Gastroesophageal sphincter (tissue), 4 donors: ENCODE results near the gene NDRG2. TPM values are rescaled to one million over a fixed set of nuclear protein-coding genes. Genes with fewer than 3 reads are reported as not detected.

Experiments used
- ATAC-seq: fragments of 150-250 bp; one replicate; pipeline ENCODE4 v1.9.1; 2016; ENCODE audit warnings: mild to moderate bottlenecking, moderate library complexity
- H3K27ac ChIP-seq, 4 donors: fragments of 200-600 bp; sonication (generic) in 3 of 4; 1 replicate in 3 of 4; 2 replicates in 1 of 4; pipeline ENCODE4 v1.5.1; 2016 to 2019
- H3K27me3 ChIP-seq: fragments of 200-600 bp; sonication (generic); one replicate; pipeline ENCODE4 v1.5.1; 2019
- H3K36me3 ChIP-seq, 2 donors: fragments of 200-600 bp; sonication (generic); one replicate each; pipeline ENCODE4 v1.5.1; 2019; ENCODE audit warnings: control low read depth in 1 of 2
- H3K4me1 ChIP-seq, 3 donors: fragments of 200-600 bp; sonication (generic); 1 replicate in 2 of 3; 2 replicates in 1 of 3; pipeline ENCODE4 v1.5.1; 2016 to 2019; ENCODE audit warnings: control low read depth in 2 of 3
- H3K4me3 ChIP-seq, 2 donors: fragments of 200-600 bp; sonication (generic); one replicate each; pipeline ENCODE4 v1.5.1; 2019; ENCODE audit warnings: mild to moderate bottlenecking in 1 of 2, moderate library complexity in 1 of 2
- H3K9me3 ChIP-seq, 3 donors: fragments of 200-600 bp; sonication (generic); one replicate each; pipeline ENCODE4 v1.5.1; 2017 to 2019; ENCODE audit warnings: control low read depth in 2 of 3
- CTCF ChIP-seq, 4 experiments: fragments of 200-600 bp in 2 of 4; fragments of 450-650 bp in 2 of 4; sonication (generic) in 1 of 4; IDR thresholded peaks; one replicate each; pipeline ENCODE4 v1.5.1; 2017 to 2019; ENCODE audit warnings: antibody characterized with exemption in 4 of 4, mild to moderate bottlenecking in 2 of 4, moderate library complexity in 2 of 4
- EP300 ChIP-seq: sonication (generic); formaldehyde crosslinking; IDR thresholded peaks from one replicate; pipeline ENCODE4 v1.6.1; 2017; ENCODE audit warnings: antibody characterized with exemption, mild to moderate bottlenecking
- POLR2A ChIP-seq, 2 donors: fragments of 450-650 bp; IDR thresholded peaks; one replicate each; pipeline ENCODE4 v1.6.1; 2017; ENCODE audit warnings: antibody characterized with exemption in 2 of 2, mild to moderate bottlenecking in 2 of 2, moderate library complexity in 1 of 2
- POLR2AphosphoS5 ChIP-seq: sonication (generic); formaldehyde crosslinking; IDR thresholded peaks from one replicate; pipeline ENCODE4 v1.6.1; 2017; ENCODE audit warnings: antibody characterized with exemption
- WGBS, 2 donors: methylation state at CpG; one replicate each; pipeline ENCODE4 v1.1.5; 2018; ENCODE audit warnings: low coverage in 1 of 2; 5-methylcytosine and 5-hydroxymethylcytosine counted together
- total RNA-seq, 4 donors: library from RNA; depleted of rRNA; stranded (reverse); fragments of >200 nt; gene quantifications; one replicate each; pipeline ENCODE4 v1.1.0, GENCODE V29; 2016

NDRG2 gene
- total RNA-seq, 4 donors from 2014 or later: 155 to 259 (median 187) TPM

- 20 to 50% methylated on average over 7 to 8 of the region's 8 CpGs for WGBS, 2 donors
- no peaks in the 10 kb centered on the region for H3K9me3 ChIP-seq
- ATAC-seq: peak; percentile 42
- peak; percentile 54 to 83 (median 80) for TF ChIP-seq CTCF (IDR thresholded peaks at IDR 0.05)
- no peak for TF ChIP-seq POLR2A (IDR thresholded peaks at IDR 0.05)
- H3K36me3 ChIP-seq: no peaks in the 10 kb centered on the region
- peaks cover 14 to 44% (median 17%) of the 10 kb centered on the region in 3 donors for H3K4me1 ChIP-seq
- no peaks in the 10 kb centered on the region for H3K27me3 ChIP-seq
- H3K27ac ChIP-seq: peak overlapping the region; percentile 80 to 86 (median 84)
- H3K4me3 ChIP-seq: peak overlapping the region in 1 of 2 donors; percentile 22
Measured at GRCh38 chr14:21039585-21040369, 14.9 kb upstream of the NDRG2 start.

GRCh38 chr14:21038441-21039422 lies 13.9 kb upstream of the NDRG2 start:
- no peaks in the 10 kb centered on the region for H3K9me3 ChIP-seq
- H3K4me3 ChIP-seq: peak overlapping the region in 1 of 2 donors; percentile 22
- peak; percentile 98 for ATAC-seq
- peak overlapping the region; percentile 80 to 86 (median 84) for H3K27ac ChIP-seq
- no peaks in the 10 kb centered on the region for H3K36me3 ChIP-seq
- no peak for TF ChIP-seq EP300
- TF ChIP-seq CTCF (IDR thresholded peaks at IDR 0.05): peak in 1 of 4 experiments; percentile 2
- TF ChIP-seq POLR2A (IDR thresholded peaks at IDR 0.05): no peak
- peak; percentile 58 for TF ChIP-seq POLR2AphosphoS5
- H3K4me1 ChIP-seq: peaks cover 14 to 38% (median 17%) of the 10 kb centered on the region in 3 donors
- H3K27me3 ChIP-seq: no peaks in the 10 kb centered on the region
- 4 to 17% methylated on average over 6 to 7 of the region's 10 CpGs for WGBS, 2 donors

GRCh38 chr14:21037156-21037555 lies 12.3 kb upstream of the NDRG2 start:
- Histone ChIP-seq H3K9me3 (no peaks in the 10 kb centered on the region), H3K27ac (peak overlapping the region in 2 of 4 donors; percentile 7 to 21), H3K4me1 (peaks cover 14 to 26% (median 17%) of the 10 kb centered on the region in 3 donors), H3K27me3 (no peaks in the 10 kb centered on the region), H3K36me3 (no peaks in the 10 kb centered on the region), H3K4me3 (no peak overlapping the region)
- 89 to 100% methylated on average over 2 to 3 of the region's 3 CpGs for WGBS, 2 donors
- no peak for ATAC-seq
- TF ChIP-seq CTCF (IDR thresholded peaks at IDR 0.05) (no peak), POLR2AphosphoS5 (no peak), EP300 (no peak), POLR2A (IDR thresholded peaks at IDR 0.05) (no peak)

- ATAC-seq: no peak
- H3K4me1 ChIP-seq: peaks cover 14 to 26% (median 17%) of the 10 kb centered on the region in 3 donors
- TF ChIP-seq CTCF (IDR thresholded peaks at IDR 0.05): no peak
- TF ChIP-seq EP300: no peak
- TF ChIP-seq POLR2A (IDR thresholded peaks at IDR 0.05): no peak
- TF ChIP-seq POLR2AphosphoS5: no peak
- H3K27me3 ChIP-seq: no peaks in the 10 kb centered on the region
- no peaks in the 10 kb centered on the region for H3K36me3 ChIP-seq
- peak overlapping the region in 2 of 4 donors; percentile 7 to 21 for H3K27ac ChIP-seq
- 85 to 90% methylated on average over 3 to 5 of the region's 7 CpGs for WGBS, 2 donors
- no peaks in the 10 kb centered on the region for H3K9me3 ChIP-seq
- H3K4me3 ChIP-seq: no peak overlapping the region
Measured at GRCh38 chr14:21036751-21037150, 11.9 kb upstream of the NDRG2 start.
